Measurements from ENCODE around the gene DHX40.

- TF ChIP-seq POLR2A (IDR thresholded peaks at IDR 0.05; ENCODE audit: low read length) (no peak), FOXS1 (CRISPR knock-in tag; IDR thresholded peaks at IDR 0.05) (no peak), CTCF (IDR thresholded peaks at IDR 0.05) (no peak), BCL3 (IDR thresholded peaks at IDR 0.05) (no peak), USF2 (IDR thresholded peaks at IDR 0.05) (no peak), RNF2 (IDR thresholded peaks at IDR 0.05; ENCODE audit: borderline replicate concordance, low read depth) (no peak), HES2 (IDR thresholded peaks at IDR 0.05) (no peak), ESRRA (IDR thresholded peaks at IDR 0.05; ENCODE audit: borderline replicate concordance, low read length) (no peak), RAD21 (conservative IDR thresholded peaks at IDR 0.05 in 1 of 2, IDR thresholded peaks at IDR 0.05 in 1 of 2) (no peak), REST (IDR thresholded peaks at IDR 0.05) (no peak)
Measured at GRCh38 chr17:59619035-59619297, 53.6 kb downstream of the DHX40 start.

Data from A549 (cell line).